Lower leg skin (tissue), 4 donors: ENCODE measurements around the gene CCDC116. TPM values are rescaled to one million over a fixed set of nuclear protein-coding genes. Genes with fewer than 3 reads are reported as not detected.
"Not testable (repeated sequence)": the region's sequence is repeated elsewhere in the genome, so short reads cannot be mapped to it uniquely, and the experiment has no call there.

ENCODE experiments used
- DNase-seq, 2 donors: peaks; one replicate each; pipeline ENCODE4 v3.0.0-alpha.2; 2019; ENCODE audit warnings: low spot score in 2 of 2
- H3K4me3 ChIP-seq: fragments of 200-600 bp; sonication (generic); 2 replicates; pipeline ENCODE4 v1.5.1; 2017; ENCODE audit warnings: mild to moderate bottlenecking, low read depth; ENCODE audit not compliant: poor library complexity, severe bottlenecking
- POLR2A ChIP-seq, 2 donors: fragments of 450-650 bp; IDR thresholded peaks; one replicate each; pipeline ENCODE4 v1.6.1; 2016 to 2017; ENCODE audit warnings: antibody characterized with exemption in 2 of 2, mild to moderate bottlenecking in 1 of 2, moderate library complexity in 1 of 2
- WGBS, 2 donors: methylation state at CpG; one replicate each; pipeline ENCODE4 v1.1.5; 2018; 5-methylcytosine and 5-hydroxymethylcytosine counted together
- intact Hi-C: fragments of 100-400 bp; cut with DNase I; formaldehyde crosslinking; loops from one replicate; pipeline ENCODE4 v1.15.0; 2023; ENCODE audit warnings: low total_unique reads
- total RNA-seq, 4 donors: library from RNA; depleted of rRNA; stranded (reverse); fragments of >200 nt; gene quantifications; one replicate each; pipeline ENCODE4 v1.1.0, GENCODE V29; 2016
- TF ChIP-seq, protein P1 (sequence below), 3 donors: fragments of 450-650 bp; IDR thresholded peaks; one replicate each; pipeline ENCODE4 v1.5.1; 2016; ENCODE audit warnings: antibody characterized with exemption in 3 of 3, mild to moderate bottlenecking in 3 of 3, moderate library complexity in 2 of 3

CCDC116 gene
- total RNA-seq, 4 donors from 2014 or later: 0.23 to 0.49 TPM; not detected in 2

- 89% methylated on average over 5 of the region's 5 CpGs for WGBS, 2 donors
- intact Hi-C loops: no loop called here
- no peak for DNase-seq
- H3K4me3 ChIP-seq: no peak overlapping the region
- no peak for TF ChIP-seq POLR2A (IDR thresholded peaks at IDR 0.05)
- TF ChIP-seq, protein P1, sequence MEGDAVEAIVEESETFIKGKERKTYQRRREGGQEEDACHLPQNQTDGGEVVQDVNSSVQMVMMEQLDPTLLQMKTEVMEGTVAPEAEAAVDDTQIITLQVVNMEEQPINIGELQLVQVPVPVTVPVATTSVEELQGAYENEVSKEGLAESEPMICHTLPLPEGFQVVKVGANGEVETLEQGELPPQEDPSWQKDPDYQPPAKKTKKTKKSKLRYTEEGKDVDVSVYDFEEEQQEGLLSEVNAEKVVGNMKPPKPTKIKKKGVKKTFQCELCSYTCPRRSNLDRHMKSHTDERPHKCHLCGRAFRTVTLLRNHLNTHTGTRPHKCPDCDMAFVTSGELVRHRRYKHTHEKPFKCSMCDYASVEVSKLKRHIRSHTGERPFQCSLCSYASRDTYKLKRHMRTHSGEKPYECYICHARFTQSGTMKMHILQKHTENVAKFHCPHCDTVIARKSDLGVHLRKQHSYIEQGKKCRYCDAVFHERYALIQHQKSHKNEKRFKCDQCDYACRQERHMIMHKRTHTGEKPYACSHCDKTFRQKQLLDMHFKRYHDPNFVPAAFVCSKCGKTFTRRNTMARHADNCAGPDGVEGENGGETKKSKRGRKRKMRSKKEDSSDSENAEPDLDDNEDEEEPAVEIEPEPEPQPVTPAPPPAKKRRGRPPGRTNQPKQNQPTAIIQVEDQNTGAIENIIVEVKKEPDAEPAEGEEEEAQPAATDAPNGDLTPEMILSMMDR (IDR thresholded peaks at IDR 0.05): no peak
Observed at GRCh38 chr22:21640810-21641209, 8.2 kb downstream of the CCDC116 start.

DNA sequence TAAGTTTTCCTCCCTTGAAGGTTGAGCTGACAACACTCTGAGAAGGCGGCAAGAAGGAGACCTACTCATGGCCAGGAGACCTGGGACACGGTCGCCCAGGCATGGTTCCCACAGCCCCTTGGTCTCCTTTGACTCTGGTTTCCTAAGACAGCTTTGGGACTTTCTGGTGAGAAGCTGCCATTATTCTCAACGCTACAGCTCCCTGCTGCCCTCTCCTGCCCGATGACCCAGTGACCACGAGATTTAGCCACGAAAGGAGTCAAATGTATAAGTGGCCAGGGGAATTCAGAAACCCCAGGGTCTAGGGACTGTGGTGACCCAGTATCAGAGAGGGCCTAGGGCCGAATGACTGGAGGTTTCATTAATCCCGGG, 8.8 kb downstream of the CCDC116 start:
- intact Hi-C loops: no loop called here
- H3K4me3 ChIP-seq: peak overlapping the region; percentile 21
- TF ChIP-seq, protein P1 (IDR thresholded peaks at IDR 0.05): no peak
- no peak for TF ChIP-seq POLR2A (IDR thresholded peaks at IDR 0.05)
- DNase-seq: no peak
- 14 to 25% methylated on average over 9 of the region's 9 CpGs for WGBS, 2 donors

DNA sequence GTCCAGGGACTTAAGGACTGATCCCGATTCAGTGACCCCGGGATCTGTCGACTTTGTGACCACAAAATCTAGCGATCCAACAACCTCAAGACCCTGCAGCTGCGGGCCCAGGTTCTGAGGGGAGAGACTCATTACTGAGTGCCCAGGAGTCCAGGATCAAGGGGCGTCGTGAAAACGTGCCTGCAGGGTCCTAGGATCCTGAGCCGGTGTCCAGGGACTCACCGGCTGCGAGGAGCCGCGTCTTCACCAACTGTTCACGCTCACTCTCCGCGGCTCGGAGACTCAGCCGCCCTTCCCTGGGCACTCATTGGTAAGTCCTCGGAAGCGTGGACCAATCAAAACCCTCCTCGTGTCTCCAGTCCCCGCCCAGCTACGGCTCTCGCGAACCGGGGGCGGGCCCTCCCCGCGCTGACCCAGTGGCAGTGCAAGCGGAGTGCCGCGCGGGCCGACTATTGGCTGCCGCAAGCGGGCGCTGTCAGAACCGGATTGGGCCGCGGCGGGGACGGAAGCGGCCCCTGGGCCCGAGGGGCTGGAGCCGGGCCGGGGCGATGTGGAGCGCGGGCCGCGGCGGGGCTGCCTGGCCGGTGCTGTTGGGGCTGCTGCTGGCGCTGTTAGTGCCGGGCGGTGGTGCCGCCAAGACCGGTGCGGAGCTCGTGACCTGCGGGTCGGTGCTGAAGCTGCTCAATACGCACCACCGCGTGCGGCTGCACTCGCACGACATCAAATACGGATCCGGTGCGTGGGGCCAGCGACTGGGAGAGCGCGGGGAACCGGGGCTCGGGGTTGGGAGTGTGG, 9.4 kb downstream of the CCDC116 start, which contains the start of gene SDF2L1:
TSS of gene SDF2L1 (plus strand) at position 514 of the 795 bp plus-strand sequence. CDS start at position 549, 35 bp downstream.
- intact Hi-C loops: no loop called here
- peak; percentile 98 to 100 for DNase-seq
- TF ChIP-seq, protein P1 (IDR thresholded peaks at IDR 0.05): no peak
- TF ChIP-seq POLR2A (IDR thresholded peaks at IDR 0.05): no peak
- 1 to 2% methylated on average over 25 to 41 of the region's 76 CpGs for WGBS, 2 donors
- H3K4me3 ChIP-seq: peak within 1 kb of the TSS; percentile 68

GRCh38 chr22:21642584-21643448, 10.3 kb downstream of the CCDC116 start:
- no peak for DNase-seq
- 2 to 3% methylated on average over 27 to 36 of the region's 56 CpGs for WGBS, 2 donors
- intact Hi-C loops: no loop called here
- peak overlapping the region; percentile 68 for H3K4me3 ChIP-seq
- TF ChIP-seq POLR2A (IDR thresholded peaks at IDR 0.05): no peak
- TF ChIP-seq, protein P1 (IDR thresholded peaks at IDR 0.05): no peak

DNA sequence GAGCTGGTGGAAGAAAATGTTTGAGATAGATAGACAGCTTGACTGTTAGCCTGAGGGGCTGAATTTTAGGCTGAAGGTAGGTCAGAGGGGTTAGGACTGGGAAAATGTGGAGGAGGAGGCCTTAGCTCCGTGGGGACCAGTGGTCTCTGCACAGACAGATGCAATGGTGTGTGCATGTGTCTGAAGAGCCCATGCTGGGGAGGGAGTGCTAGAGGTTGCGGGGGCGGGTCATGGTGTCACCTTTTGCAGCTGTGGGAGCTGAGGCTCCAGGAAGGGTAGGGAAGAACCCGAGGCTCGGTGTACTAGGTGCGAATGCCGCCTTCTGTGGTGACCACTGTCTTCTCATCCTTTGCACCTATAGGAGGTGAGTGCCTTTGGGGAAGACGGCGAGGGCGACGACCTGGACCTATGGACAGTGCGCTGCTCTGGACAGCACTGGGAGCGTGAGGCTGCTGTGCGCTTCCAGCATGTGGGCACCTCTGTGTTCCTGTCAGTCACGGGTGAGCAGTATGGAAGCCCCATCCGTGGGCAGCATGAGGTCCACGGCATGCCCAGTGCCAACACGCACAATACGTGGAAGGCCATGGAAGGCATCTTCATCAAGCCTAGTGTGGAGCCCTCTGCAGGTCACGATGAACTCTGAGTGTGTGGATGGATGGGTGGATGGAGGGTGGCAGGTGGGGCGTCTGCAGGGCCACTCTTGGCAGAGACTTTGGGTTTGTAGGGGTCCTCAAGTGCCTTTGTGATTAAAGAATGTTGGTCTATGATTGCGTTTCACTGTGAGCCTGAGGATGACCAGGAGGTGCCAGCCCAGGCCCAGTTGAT, 11.2 kb downstream of the CCDC116 start:
- TF ChIP-seq, protein P1 (IDR thresholded peaks at IDR 0.05): no peak
- TF ChIP-seq POLR2A (IDR thresholded peaks at IDR 0.05): no peak
- no peak overlapping the region for H3K4me3 ChIP-seq
- 93 to 94% methylated on average over 22 of the region's 22 CpGs for WGBS, 2 donors
- no peak for DNase-seq
- intact Hi-C loops: no loop called here

GRCh38 chr22:21645513-21645912, 13.0 kb downstream of the CCDC116 start:
- H3K4me3 ChIP-seq, DNase-seq, intact Hi-C loops: not testable (repeated sequence)
- WGBS, 2 donors: 86 to 93% methylated on average over 6 of the region's 6 CpGs
